Erythroblast (primary cell): Measurements from ENCODE around the gene STK40.

ENCODE experiments used
- GATA1 ChIP-seq: IDR thresholded peaks from 2 replicates; pipeline ENCODE4 v1.6.1; 2011; ENCODE audit warnings: low read depth, mild to moderate bottlenecking, control low read depth, low read length, moderate library complexity
- POLR2A ChIP-seq: IDR thresholded peaks from 2 replicates; pipeline ENCODE4 v1.6.1; 2011; ENCODE audit warnings: mild to moderate bottlenecking, low read length

- TF ChIP-seq POLR2A = no peak
- TF ChIP-seq GATA1 = no peak
Observed at GRCh38 chr1:36354486-36354885, 31.2 kb downstream of the STK40 start.
